Measurements from ENCODE around the gene ZNF497. TPM values are rescaled to one million over a fixed set of nuclear protein-coding genes. Genes with fewer than 3 reads are reported as not detected.
"Not testable (repeated sequence)": the region's sequence is repeated elsewhere in the genome, so short reads cannot be mapped to it uniquely, and the experiment has no call there.

The ZNF497 gene
- 1 to 10 TPM in 3 of 4 donors, under 1 TPM in 1; 0.74 to 2.4 (median 1.3) TPM for total RNA-seq

DNA sequence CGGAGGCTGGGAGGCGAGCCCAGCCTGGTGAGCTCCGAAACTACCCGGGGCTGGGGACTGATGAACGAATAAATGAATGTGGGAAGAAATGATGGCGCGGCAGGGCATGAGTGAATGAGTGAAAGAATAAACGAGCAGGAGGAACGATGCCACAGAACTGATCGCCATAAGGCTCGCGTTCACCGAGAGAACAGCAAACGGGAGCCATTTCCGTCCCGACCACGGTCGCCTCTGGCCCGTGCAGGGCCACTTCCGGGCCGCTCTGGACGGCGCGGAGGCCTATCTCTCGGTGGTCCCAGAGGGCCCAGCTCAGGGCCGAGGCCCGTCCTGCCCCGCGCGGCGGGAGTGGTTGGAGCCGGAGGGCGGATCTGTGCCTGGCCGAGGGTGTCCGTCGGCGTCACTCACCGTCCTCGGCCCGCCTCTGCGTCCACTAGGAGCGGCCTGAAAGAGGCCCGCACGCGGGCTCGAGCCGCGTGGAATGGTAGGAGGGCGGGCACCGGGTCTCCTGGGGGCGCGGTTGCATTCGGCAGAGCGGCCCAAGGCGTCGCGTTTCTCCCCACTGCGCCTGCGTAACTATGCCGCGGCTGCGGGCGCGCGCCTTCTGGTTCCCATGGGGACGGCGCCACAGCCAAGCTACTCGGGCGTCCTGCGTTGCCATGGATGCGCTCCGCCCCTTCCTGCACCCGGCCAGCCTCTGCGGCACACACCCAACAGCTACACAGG is at the start of gene ZNF497:
ZNF497 (minus strand) TSS at position 480 of the 723 bp plus-strand sequence. CDS start 5,116 bp downstream, outside the sequence.
- TF ChIP-seq, protein P1, sequence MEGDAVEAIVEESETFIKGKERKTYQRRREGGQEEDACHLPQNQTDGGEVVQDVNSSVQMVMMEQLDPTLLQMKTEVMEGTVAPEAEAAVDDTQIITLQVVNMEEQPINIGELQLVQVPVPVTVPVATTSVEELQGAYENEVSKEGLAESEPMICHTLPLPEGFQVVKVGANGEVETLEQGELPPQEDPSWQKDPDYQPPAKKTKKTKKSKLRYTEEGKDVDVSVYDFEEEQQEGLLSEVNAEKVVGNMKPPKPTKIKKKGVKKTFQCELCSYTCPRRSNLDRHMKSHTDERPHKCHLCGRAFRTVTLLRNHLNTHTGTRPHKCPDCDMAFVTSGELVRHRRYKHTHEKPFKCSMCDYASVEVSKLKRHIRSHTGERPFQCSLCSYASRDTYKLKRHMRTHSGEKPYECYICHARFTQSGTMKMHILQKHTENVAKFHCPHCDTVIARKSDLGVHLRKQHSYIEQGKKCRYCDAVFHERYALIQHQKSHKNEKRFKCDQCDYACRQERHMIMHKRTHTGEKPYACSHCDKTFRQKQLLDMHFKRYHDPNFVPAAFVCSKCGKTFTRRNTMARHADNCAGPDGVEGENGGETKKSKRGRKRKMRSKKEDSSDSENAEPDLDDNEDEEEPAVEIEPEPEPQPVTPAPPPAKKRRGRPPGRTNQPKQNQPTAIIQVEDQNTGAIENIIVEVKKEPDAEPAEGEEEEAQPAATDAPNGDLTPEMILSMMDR (IDR thresholded peaks at IDR 0.05) = no peak
- ATAC-seq (ENCODE audit: low FRiP score) (peak; percentile 95), DNase-seq (ENCODE audit: low spot score) (peak; percentile 82)

DNA sequence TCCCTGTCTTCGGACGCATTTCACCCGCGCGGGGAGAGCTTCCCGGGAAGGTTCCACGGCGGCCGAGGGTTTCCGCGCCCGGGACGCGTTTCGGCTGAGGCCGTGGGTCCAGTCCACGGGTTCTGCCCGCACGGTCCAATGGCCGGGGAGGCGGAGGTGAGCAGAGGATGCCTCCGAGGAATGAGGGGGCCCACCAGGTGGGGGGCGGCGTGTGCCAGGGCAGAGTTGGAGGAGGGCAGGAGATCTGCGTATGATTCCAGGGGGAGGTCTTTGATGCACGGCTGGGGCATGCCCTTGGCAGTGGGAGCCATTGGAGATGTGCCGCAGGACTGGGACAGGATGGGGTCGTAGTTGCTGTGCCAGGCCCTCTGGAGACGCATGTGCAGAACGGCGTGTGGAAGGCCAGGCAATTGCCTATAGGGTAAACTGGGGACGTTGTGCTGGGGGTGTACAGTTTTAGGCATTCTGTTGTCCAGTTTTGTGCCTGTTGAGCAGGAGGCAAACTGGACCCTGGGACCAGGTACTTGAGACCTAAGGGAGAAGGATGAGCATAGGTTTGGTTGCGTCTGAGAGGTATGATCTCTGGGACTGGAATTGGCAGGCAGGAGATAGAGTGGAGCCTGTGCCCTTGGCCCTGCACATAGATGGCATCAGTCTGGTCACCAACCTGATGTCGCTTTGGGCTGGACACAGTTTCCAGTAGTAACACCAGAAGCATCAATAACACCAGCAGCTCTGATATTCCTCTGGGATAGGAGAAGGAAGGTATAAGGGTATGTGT is 46.6 kb upstream of the ZNF497 start:
- ATAC-seq (ENCODE audit: low FRiP score) = peak; percentile 8
- TF ChIP-seq, protein P1 (IDR thresholded peaks at IDR 0.05) = no peak
- no peak for DNase-seq (ENCODE audit: low spot score)

DNA sequence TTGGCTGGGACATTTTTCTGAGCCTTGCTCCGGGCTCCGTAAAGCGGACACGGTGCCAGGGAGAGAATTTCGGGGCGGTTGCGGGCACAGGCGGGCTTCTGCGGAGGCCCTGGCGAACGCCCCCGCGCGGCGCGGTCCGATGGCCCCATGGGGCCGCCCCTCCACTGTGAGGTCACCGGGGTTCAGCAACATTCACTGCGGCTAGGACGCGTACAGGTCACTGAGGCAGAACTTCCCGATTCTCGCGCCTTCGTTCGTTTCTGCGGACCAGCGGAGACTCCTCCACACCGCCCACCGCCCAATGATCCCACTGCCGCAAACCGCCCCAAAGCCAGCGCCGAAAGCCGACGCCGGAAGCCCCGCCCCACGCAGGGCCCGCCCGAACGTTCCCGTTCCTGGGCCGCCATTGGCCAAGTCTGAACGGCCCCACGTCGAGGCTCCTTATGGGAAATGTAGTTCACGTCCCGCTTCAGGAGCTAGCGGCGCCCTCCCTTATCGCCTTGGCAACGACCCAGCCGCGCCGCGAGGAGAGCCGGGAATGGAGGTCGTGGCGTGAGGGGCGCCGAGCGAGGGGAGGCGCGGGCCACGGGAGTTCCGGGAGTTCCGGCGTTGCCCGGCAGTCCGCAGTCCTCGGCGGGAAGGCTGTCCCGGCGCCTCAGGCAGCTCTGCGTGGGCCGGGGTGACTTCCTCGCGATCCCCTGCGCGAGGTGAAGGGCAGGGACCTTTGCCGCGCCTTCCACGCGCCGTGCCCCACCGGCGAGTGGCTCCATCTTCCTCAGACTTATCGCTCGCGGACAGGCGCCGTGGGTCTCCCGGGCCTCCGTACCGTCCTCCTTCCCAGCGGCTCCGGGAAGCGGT is 45.8 kb upstream of the ZNF497 start, which contains the start of gene ZNF584:
ZNF584 (plus strand) TSS at position 498 of the 858 bp plus-strand sequence. CDS start 499 bp downstream, outside the sequence.
- DNase-seq (ENCODE audit: low spot score) (peak; percentile 65), ATAC-seq (ENCODE audit: low FRiP score) (peak; percentile 97)
- TF ChIP-seq, protein P1 (IDR thresholded peaks at IDR 0.05) = no peak

DNA sequence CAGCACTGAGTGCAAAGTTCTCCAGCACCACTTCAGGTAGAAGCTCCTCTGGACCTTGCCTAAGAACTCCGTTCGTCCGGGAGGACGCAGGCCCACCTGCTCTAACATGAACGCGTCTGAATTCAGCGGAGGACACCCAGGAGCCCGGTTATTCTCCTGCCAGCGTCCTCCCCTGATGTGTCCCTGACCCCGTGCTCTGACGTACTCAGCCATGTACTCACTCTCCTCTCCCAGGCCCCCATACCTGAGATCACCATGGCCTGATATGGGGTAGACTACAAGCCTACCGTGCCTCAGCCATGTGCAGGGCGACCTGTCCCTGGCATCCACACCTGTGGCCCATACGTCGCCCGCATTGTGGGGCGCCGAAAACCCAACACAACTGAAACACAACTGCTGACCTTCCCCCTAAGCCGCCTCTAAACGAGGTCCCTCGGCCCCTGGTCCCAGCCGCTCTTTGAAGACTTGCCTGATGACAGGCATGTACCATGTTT is 45.2 kb upstream of the ZNF497 start:
- DNase-seq (ENCODE audit: low spot score) (no peak), ATAC-seq (ENCODE audit: low FRiP score) (peak; percentile 7)
- TF ChIP-seq, protein P1 (IDR thresholded peaks at IDR 0.05) = no peak

DNA sequence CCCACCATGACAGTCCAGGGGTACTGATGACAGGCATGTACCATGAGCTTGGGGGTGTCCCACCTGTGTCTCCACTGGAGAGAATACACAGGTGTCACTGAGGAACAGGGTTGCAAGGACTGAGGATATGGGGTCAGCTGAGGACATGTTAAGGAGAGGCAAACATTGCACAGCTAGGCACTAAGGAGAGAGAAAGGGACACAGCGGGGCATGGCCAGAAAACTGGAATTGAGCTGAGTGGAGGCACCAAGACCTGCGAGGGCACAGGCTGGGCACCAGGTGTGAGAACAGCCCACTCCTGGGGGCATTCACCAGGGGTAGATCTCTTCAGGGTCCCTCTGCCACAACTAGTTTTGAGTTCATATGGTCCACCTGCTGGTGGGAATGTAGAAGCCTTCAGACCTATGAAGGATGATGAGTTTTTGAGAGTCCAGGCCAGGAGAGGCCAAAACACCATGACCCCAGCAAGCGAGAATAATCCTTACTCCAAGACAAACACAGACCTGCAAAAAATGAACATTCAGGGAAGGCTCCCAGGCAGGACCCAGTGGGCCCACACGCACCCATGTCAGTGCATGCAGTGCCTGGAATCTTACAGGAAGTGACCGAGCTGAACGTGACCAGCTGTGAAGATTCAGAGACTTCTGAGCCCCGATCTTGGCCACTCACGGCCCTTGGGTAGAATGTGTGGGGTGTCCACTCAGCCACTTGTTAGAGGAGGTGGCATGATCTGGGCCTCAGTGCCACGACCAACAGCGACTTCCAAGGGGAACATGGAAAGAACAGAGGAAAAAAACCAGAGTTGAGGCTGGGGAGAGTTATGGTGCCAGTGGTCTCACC is 44.5 kb upstream of the ZNF497 start:
- TF ChIP-seq, protein P1 (IDR thresholded peaks at IDR 0.05) = no peak
- no peak for DNase-seq (ENCODE audit: low spot score)
- ATAC-seq (ENCODE audit: low FRiP score) = no peak

DNA sequence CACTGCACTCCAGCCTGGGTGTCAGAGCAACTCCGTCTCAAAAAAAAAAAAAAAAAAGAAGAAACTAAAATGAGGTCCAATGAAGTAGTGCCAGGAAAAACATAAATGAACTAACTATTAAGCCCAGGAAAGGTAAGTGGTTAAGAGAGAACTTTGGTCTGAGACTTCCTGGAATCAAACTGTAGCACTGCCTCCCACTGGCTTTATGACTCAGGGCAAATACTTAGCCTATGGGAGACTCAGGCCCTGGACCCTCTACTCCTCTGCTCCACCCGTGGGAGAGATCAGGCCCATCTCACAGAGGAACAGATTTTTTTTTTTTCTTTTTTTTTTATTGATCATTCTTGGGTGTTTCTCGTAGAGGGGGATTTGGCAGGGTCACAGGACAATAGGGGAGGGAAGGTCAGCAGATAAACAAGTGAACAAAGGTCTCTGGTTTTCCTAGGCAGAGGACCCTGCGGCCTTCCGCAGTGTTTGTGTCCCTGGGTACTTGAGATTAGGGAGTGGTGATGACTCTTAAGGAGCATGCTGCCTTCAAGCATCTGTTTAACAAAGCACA is 41.4 kb upstream of the ZNF497 start:
- not testable (repeated sequence) for ATAC-seq (ENCODE audit: low FRiP score); DNase-seq (ENCODE audit: low spot score)
